SU-DHL-6 (cell line): ENCODE measurements around the gene KCNC3.

Source experiments
- H2AFZ ChIP-seq: fragments of 200-600 bp; sonication (generic); 2 replicates; pipeline ENCODE4 v1.6.1; 2014; ENCODE audit warnings: low read depth, mild to moderate bottlenecking, moderate library complexity, mixed read lengths, antibody characterized with exemption, low read length; ENCODE audit not compliant: severe bottlenecking
- H3F3A ChIP-seq: fragments of 200-600 bp; shearing (Covaris generic); 2 replicates; pipeline ENCODE4 v1.6.0; 2016; ENCODE audit warnings: antibody characterized with exemption, mild to moderate bottlenecking; ENCODE audit not compliant: insufficient read depth
- H3K27ac ChIP-seq: fragments of 200-600 bp; sonication (generic); 2 replicates; pipeline ENCODE4 v1.5.1; 2016; ENCODE audit warnings: low read depth, mild to moderate bottlenecking, low read length, moderate library complexity, mixed read lengths
- H3K27me3 ChIP-seq: fragments of 200-600 bp; sonication (generic), shearing (Covaris generic); 2 replicates; pipeline ENCODE4 v1.6.0; 2014; ENCODE audit warnings: mild to moderate bottlenecking, low read length
- H3K36me3 ChIP-seq: fragments of 200-600 bp; sonication (generic); 2 replicates; pipeline ENCODE4 v1.6.1; 2014; ENCODE audit warnings: mild to moderate bottlenecking, low read length, mixed read lengths
- H3K4me2 ChIP-seq: fragments of 300-600, 200-600 bp; shearing (Covaris generic), sonication (generic); 2 replicates; pipeline ENCODE4 v1.6.0; 2014; ENCODE audit warnings: low read length, low read depth, mild to moderate bottlenecking; ENCODE audit not compliant: poor library complexity, severe bottlenecking
- H3K4me3 ChIP-seq: fragments of 200-600 bp; sonication (generic); 2 replicates; pipeline ENCODE4 v1.5.1; 2014; ENCODE audit warnings: antibody characterized with exemption, low read length, mild to moderate bottlenecking, mixed read lengths; ENCODE audit not compliant: insufficient read depth, poor library complexity, severe bottlenecking
- H3K79me2 ChIP-seq: fragments of 200-600 bp; sonication (generic); 2 replicates; pipeline ENCODE4 v1.6.1; 2014; ENCODE audit warnings: mild to moderate bottlenecking, low read length, moderate library complexity; ENCODE audit not compliant: insufficient read depth
- H3K9ac ChIP-seq: fragments of 200-600 bp; sonication (generic); 2 replicates; pipeline ENCODE4 v1.7.0; 2014; ENCODE audit warnings: mild to moderate bottlenecking, low read length
- H3K9me2 ChIP-seq: fragments of 200-600 bp; sonication (generic); replicated peaks from 2 replicates; pipeline ENCODE4 v1.6.1; 2014; ENCODE audit warnings: low read length; ENCODE audit not compliant: insufficient read depth
- H3K9me3 ChIP-seq: fragments of 200-600 bp; sonication (generic); 2 replicates; pipeline ENCODE4 v1.6.1; 2014; ENCODE audit warnings: low read length, mixed read lengths; ENCODE audit not compliant: insufficient read depth
- H4K20me1 ChIP-seq: fragments of 200-600 bp; sonication (generic); 2 replicates; pipeline ENCODE4 v1.6.1; 2014; ENCODE audit warnings: low read depth, mild to moderate bottlenecking, antibody characterized with exemption, low read length, moderate library complexity, mixed read lengths
- EZH2phosphoT487 ChIP-seq: fragments of 200-600 bp; sonication (generic), shearing (Covaris generic); conservative IDR thresholded peaks from 2 replicates; pipeline ENCODE4 v1.6.1; 2018; ENCODE audit warnings: mild to moderate bottlenecking, antibody characterized with exemption, low read length, moderate library complexity, mixed read lengths
- TF ChIP-seq, protein P1 (sequence below): fragments of 200-600 bp; sonication (generic); IDR thresholded peaks from one replicate; pipeline ENCODE4 v1.5.1; 2017; ENCODE audit warnings: antibody characterized with exemption, mild to moderate bottlenecking, low read length, moderate library complexity; ENCODE audit not compliant: insufficient read depth, poor library complexity, severe bottlenecking

KCNC3 gene

DNA sequence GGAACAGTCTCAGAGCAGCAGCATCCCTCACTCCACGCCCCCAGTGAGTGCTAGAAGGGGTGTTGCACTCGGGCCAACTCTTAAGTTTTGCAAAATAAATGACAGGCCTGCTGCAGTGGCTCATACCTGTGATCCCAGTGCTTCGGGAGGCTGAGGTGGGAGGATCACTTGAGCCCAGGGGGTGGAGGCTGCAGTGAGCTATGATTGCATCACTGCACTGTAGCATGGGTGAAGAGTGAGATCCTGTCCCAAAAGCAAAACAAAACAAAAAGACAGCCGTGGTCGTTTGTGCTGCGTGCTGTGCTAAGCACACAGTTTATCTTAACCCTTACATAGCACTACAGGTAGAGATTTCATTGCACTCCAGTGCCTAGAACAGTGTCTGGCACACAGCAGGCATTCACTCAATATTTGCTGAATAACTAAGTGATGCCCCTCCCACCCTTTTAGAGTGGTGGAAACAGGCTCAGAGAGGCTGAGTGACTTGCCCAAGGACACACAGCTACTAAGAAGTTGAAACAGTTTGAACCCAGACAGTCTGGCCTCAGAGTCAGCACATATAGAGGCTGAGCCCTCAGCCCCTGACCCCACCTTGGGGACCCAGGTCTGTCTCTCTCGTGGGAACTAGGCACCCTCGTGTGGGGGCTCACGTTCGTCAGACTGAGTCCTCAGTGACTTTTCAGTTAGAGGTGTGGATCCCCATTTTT is 18.3 kb downstream of the KCNC3 start:
- Histone ChIP-seq H3K36me3 (no peaks in the 10 kb centered on the region), H3K79me2 (no peaks in the 10 kb centered on the region), H3K9me3 (no peaks in the 10 kb centered on the region), H3K27ac (no peak overlapping the region), H3K4me2 (no peak overlapping the region), H2AFZ (no peak overlapping the region), H3K4me3 (no peak overlapping the region), H3K9me2 (no peaks in the 10 kb centered on the region), H4K20me1 (no peaks in the 10 kb centered on the region), H3F3A (no peaks in the 10 kb centered on the region), H3K9ac (no peak overlapping the region), H3K27me3 (no peaks in the 10 kb centered on the region)
- no peak for TF ChIP-seq EZH2phosphoT487
- TF ChIP-seq, protein P1, sequence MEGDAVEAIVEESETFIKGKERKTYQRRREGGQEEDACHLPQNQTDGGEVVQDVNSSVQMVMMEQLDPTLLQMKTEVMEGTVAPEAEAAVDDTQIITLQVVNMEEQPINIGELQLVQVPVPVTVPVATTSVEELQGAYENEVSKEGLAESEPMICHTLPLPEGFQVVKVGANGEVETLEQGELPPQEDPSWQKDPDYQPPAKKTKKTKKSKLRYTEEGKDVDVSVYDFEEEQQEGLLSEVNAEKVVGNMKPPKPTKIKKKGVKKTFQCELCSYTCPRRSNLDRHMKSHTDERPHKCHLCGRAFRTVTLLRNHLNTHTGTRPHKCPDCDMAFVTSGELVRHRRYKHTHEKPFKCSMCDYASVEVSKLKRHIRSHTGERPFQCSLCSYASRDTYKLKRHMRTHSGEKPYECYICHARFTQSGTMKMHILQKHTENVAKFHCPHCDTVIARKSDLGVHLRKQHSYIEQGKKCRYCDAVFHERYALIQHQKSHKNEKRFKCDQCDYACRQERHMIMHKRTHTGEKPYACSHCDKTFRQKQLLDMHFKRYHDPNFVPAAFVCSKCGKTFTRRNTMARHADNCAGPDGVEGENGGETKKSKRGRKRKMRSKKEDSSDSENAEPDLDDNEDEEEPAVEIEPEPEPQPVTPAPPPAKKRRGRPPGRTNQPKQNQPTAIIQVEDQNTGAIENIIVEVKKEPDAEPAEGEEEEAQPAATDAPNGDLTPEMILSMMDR = no peak

DNA sequence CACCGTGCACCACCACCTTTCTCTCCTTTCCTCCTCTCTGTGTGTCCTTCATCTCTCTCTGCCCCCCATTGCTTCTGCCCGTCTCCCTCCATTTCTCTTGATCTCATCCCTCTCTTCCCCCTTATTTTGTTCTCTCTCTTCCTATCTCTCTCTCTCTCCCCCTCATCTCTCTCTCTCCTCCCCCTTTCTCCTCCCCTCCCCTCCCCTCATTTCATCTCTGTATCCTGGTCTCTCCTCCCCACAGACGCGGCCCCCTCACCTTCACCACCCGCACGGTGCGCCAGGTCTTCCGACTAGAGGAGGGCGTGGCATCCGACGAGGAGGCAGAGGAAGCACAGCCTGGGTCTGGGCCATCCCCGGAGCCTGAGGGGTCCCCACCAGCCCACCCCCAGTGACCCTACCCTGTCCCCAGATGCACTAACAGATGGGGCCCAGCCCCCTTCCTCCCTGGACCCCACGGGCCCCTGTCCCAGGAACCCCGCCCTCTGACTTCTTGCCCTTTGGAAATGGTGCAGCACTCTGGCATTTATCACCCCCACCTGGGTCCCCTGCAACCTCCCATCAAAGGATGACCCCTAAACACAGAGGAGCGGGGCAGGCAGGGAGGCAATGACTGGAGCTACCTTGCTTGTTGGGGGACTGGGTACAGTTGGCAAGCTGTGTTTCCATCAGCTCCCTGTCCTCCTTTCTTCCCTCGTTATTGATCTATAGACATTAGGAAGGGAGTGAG is 19.6 kb downstream of the KCNC3 start:
- Histone ChIP-seq H3K79me2 (no peaks in the 10 kb centered on the region), H3K9me2 (no peaks in the 10 kb centered on the region), H2AFZ (no peak overlapping the region), H3K27me3 (no peaks in the 10 kb centered on the region), H3K9ac (no peak overlapping the region), H4K20me1 (no peaks in the 10 kb centered on the region), H3F3A (no peaks in the 10 kb centered on the region), H3K4me2 (no peak overlapping the region), H3K36me3 (no peaks in the 10 kb centered on the region), H3K9me3 (no peaks in the 10 kb centered on the region), H3K27ac (no peak overlapping the region), H3K4me3 (no peak overlapping the region)
- TF ChIP-seq, protein P1 = no peak
- TF ChIP-seq EZH2phosphoT487 = no peak

DNA sequence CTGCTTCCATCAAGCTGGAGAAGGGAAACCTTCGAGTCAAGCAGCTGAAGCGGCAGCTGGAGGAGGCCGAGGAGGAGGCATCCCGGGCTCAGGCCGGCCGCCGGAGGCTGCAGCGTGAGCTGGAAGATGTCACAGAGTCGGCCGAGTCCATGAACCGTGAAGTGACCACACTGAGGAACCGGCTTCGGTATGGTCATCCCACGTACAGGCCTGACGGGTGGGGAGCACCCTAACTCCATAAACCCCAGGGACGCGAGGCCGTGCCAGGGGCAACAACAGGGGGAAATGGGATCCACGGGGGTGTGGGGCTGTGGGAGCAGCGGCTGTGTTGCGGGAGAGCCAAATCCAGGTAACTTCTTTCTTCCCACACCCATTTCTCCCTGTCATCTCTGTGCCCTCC is 20.2 kb downstream of the KCNC3 start:
- H3K27me3 ChIP-seq = no peaks in the 10 kb centered on the region

More for the DNA sequence above, 20.2 kb downstream of the KCNC3 start:
- Histone ChIP-seq H3K36me3 (no peaks in the 10 kb centered on the region), H3K9me3 (no peaks in the 10 kb centered on the region), H4K20me1 (no peaks in the 10 kb centered on the region), H3K9ac (no peak overlapping the region), H3K4me2 (no peak overlapping the region), H3F3A (no peaks in the 10 kb centered on the region), H3K27ac (no peak overlapping the region), H3K9me2 (no peaks in the 10 kb centered on the region), H3K4me3 (no peak overlapping the region), H2AFZ (no peak overlapping the region), H3K79me2 (no peaks in the 10 kb centered on the region)
- TF ChIP-seq EZH2phosphoT487 = no peak
- TF ChIP-seq, protein P1 = no peak
